ENCODE data around the gene TEPSIN.

TEPSIN gene

DNA sequence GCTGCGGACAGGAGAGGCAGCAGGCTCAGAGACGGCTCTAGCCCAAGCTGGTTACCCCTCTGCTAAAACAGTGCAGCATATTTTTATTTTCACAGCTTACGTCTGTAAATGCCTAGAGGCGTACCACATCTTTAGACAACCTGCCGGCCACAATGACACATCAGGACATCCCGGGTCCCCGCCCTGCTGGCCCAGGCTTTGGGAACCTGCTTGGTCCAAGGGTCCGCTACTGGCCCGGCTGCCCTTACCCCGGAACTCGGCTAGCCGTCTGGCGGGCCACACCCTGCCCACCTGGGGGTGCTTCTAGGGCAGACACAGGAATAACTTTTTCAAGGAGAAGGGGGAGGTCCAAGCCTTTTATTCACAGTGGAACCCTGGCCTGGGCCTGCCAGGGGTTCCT lies 20.4 kb downstream of the TEPSIN start:
- no peak for DNase-seq

DNA sequence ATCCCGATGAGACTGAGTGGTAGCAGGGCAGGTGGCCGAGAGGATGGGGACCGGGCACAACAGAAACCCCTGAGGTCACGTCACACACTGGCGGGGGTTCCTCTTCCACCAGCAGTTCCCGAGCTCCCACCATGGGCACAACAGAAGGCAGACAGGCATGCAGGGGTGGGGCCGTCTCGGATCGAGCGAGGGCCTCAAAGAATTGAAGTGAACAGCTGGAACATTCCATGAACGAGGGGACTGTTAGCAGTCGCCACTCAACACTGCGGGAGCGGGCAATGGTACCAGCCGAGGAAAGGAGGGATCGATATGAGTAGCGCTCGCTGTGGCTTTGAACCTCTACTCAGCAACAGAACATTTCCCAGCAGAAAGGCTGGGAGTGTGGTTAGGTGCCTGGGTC lies 21.4 kb downstream of the TEPSIN start:
- no peak for DNase-seq

DNA sequence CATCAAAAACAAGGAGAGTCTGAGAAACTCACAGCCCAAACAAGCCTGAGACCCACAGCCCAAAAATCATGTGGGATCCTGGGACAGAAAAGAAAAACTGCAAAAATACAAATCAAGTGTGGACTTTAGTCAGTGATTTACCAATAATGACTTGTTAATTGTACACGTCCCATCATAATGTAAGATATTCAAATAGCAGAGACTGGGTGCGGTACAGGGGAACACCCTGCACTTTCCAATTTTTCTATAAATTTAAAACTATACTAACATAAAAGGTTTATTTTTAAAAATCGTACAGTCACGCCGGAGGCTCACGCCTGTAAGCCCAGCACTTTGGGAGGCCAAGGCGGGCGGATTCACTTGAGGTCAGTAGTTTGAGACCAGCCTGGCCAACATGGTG lies 24.9 kb downstream of the TEPSIN start:
- no peak for DNase-seq

DNA sequence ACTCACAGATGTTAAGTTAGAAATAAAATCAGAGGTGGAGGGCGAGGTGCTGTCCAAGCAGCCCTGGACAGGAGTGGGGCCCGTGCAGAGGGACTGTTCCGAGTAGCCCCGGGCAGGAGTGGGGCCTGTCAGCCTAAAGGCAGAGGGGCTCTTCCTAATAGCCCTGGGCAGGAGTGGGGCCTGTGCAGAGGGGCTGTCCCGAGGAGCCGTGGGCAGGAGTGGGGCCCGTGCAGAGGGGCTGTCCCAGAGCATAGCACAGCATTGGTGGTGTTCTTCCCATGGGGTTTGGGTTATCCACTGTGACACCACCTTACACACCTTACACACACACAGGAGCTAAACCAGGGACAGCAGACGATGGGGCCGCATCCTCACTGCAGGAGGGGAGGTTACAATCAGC lies 26.5 kb downstream of the TEPSIN start:
- no peak for DNase-seq

- no peak for DNase-seq
These were observed 28.0 kb downstream of the TEPSIN start for GRCh38 chr17:81210868-81211267.

DNA sequence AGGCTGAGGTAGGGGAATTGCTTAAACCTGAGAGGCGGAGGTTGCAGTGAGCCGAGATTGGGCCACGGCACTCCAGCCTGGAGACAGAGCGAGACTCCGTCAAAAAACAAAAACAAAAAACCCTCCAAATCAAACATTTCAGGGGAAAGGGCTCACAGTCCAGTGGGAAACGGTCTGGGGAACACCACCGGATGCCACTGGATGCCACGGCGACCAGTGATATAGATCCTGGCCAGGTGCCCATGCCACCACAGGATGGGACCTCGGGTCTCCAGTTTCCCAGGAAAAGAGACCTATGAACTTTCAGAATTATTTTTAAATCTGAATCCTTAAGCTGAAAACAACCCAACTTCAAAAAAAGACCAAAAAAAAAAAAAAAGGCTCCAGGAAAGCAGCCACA lies 28.4 kb downstream of the TEPSIN start:
- DNase-seq = no peak

DNA sequence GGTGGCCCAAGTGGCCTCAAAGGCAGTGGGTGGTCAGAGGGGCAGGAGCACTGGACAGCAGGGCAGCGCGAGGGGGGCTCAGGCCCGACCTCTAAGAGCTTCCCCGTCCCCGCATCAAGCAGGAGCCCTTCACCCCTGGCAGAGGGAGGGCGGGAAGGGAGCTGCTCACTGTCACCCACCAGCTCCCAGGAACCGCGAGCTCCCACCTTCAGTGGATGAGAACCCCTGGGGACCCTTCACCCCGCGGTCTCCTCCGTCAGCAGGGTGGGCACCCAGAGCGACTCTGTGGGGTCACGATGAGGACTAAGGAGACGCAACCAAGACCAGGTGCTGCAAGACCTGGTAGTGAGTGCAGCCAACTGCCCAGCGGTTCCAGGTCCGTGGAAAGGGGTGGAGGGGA lies 29.7 kb downstream of the TEPSIN start:
- DNase-seq = no peak

DNA sequence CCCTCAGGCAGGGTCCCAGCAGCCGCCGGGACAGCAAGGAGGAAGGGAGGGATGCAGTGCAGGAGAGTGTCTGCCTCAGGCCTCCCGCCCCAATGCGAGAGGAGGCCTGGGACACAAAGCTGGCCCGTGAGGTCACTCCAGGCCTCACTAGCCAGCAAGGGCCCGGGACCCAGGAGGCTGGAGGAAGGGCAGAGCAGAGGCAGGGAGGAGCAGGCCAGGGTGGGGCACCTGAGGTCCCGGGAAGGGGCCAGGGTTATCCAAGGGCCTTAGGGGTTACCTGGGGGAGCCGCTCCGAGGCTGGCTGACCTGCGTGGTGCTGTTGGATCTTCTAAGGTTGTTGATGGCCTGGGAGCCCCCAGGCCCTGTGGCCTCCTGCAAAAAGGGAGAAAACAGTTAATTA lies 30.2 kb downstream of the TEPSIN start:
- no peak for DNase-seq

DNA sequence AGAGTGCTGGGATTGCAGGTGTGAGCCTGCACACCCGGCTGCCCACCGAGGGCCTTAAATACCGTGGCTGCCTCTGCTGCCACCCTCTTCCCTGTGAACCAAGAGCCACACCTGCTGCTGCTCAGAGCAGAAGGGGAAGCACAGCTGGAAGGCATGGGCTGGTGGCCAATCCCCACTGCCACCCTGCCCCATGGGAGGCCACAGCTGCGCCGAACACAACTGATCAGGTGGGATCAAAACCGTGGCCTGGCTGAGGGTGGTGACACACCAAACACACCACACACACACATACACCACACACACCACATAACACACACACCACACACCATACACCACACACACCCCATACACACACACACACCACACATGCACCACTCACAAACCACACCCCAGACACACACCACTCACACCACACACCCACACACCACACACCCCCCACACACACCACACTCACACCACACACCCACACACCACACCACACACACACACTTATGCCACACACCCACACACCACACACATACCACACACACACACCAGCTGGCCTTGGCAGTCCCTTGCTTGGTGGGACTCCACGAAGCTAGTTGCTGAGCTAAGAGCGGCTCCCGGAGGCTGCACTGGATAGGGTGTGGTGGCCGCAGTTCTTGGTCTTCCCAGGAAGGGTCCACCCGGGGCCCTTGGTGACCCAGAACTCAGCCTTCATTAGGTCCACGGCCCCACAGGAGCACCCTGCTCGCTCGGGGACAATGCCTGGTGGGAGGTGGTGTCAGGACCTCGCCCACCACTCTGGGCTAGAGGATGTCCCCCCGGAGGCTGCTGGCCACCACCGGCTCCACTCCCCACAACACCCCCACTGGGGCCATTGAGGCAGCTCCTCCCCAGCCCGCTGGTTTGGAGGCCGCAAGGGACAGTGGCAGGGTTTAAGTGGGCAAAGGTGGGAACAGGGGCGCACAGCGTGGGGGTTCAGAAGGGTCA lies 31.0 kb downstream of the TEPSIN start:
- DNase-seq = peak; percentile 80

GRCh38 chr17:81206657-81207056 lies 32.2 kb downstream of the TEPSIN start:
- no peak for DNase-seq

DNA sequence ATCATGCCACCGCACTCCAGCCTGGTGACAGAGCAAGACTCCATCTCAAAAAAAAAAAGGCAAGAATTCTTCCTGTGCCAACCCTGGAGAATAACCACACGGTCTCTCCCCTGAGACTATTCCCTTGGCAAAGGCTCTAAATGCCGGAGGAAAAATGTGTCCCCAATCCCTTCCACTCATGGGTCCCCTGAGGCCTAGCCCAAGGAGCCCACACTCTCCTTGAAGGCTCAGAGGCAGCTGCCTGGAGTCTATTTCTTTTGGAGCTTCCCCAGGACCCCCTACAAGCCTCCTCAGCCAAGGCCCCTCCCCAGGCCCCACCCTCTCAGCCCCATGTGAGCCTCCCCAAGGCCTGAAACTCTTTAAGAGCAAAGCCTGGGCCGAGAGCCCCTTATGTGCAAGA lies 32.7 kb downstream of the TEPSIN start:
- no peak for DNase-seq

GRCh38 chr17:81204578-81204977 lies 34.3 kb downstream of the TEPSIN start:
- DNase-seq = no peak

- DNase-seq = no peak
These were observed 35.7 kb downstream of the TEPSIN start for GRCh38 chr17:81203136-81203535.

- DNase-seq = no peak
These were observed 36.5 kb downstream of the TEPSIN start for GRCh38 chr17:81202318-81202717.

GRCh38 chr17:81200695-81201580 lies 37.9 kb downstream of the TEPSIN start:
- peak; percentile 76 for DNase-seq

DNA sequence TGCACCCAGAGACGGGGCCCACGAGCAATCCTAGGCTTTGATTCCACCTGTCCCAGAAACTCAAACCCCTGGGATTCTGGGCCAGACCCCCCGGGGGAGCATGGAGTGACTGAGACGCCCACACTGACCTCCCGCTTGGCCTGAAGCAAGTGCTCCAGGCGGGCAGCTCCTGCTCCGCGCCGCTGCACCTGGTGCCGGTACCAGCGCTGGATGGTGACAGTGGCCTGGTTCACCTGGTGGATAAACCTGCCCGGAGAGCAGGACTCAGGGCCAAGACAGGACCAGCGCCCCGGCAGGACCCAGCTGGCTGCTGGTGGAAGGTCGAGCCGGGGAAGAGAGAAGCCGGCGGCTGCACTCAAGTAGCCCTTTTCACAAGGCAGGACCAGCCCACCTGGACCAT lies 38.7 kb downstream of the TEPSIN start:
- no peak for DNase-seq

- no peak for DNase-seq
These were observed 39.4 kb downstream of the TEPSIN start for GRCh38 chr17:81199482-81199830.

- DNase-seq = no peak
These were observed 39.9 kb downstream of the TEPSIN start for GRCh38 chr17:81198826-81199481.

- DNase-seq = no peak
These were observed 40.9 kb downstream of the TEPSIN start for GRCh38 chr17:81197831-81198490.

GRCh38 chr17:81197409-81197795 lies 41.5 kb downstream of the TEPSIN start:
- DNase-seq = no peak

GRCh38 chr17:81196505-81197408 lies 42.1 kb downstream of the TEPSIN start:
- no peak for DNase-seq
